Thymus (tissue), 11 donors: ENCODE measurements around the gene GPR18. TPM values are rescaled to one million over a fixed set of nuclear protein-coding genes. Genes with fewer than 3 reads are reported as not detected.

ENCODE experiments used
- DNase-seq, 9 donors: peaks; one replicate each; pipeline ENCODE4 v3.0.0-alpha.2; 2013; ENCODE audit warnings: low spot score in 9 of 9, low read depth in 6 of 9, missing footprints in 1 of 9
- H3K27ac ChIP-seq, 2 donors: one replicate each; pipeline ENCODE4 v1.5.1; 2013; ENCODE audit warnings: control low read depth in 1 of 2, low read depth in 1 of 2, low read length in 1 of 2, mild to moderate bottlenecking in 1 of 2, moderate library complexity in 1 of 2
- H3K27me3 ChIP-seq, 2 donors: one replicate each; pipeline ENCODE4 v1.5.1; 2013; ENCODE audit warnings: low read length in 1 of 2; ENCODE audit not compliant: control insufficient read depth in 2 of 2, insufficient read depth in 1 of 2
- H3K36me3 ChIP-seq, 2 donors: one replicate each; pipeline ENCODE4 v1.5.1; 2013; ENCODE audit warnings: low read length in 1 of 2, mild to moderate bottlenecking in 1 of 2, moderate library complexity in 1 of 2; ENCODE audit not compliant: control insufficient read depth in 2 of 2, insufficient read depth in 2 of 2
- H3K4me1 ChIP-seq, 2 donors: one replicate each; pipeline ENCODE4 v1.5.1; 2013; ENCODE audit warnings: low read length in 2 of 2; ENCODE audit not compliant: control insufficient read depth in 2 of 2, insufficient read depth in 2 of 2
- H3K4me3 ChIP-seq, 2 donors: one replicate each; pipeline ENCODE4 v1.5.1; 2013; ENCODE audit warnings: low read length in 2 of 2, control low read depth in 1 of 2, mild to moderate bottlenecking in 1 of 2
- H3K9me3 ChIP-seq, 2 donors: one replicate each; pipeline ENCODE4 v1.5.1; 2013; ENCODE audit warnings: low read length in 1 of 2, mild to moderate bottlenecking in 1 of 2; ENCODE audit not compliant: control insufficient read depth in 2 of 2, insufficient read depth in 1 of 2
- WGBS: extraction: QIAGEN DNeasy Blood & Tissue Kit; methylation state at CpG from one replicate; pipeline ENCODE4 v1.1.7; 2013; 5-methylcytosine and 5-hydroxymethylcytosine counted together
- polyA plus RNA-seq: library from polyadenylated mRNA; stranded (reverse); fragments of 200-250 nt; gene quantifications from one replicate; pipeline ENCODE4 v1.2.3, GENCODE V29; 2013
- total RNA-seq: library from RNA; stranded (reverse); fragments of 120-200 nt; gene quantifications from one replicate; pipeline ENCODE4 v1.2.4, GENCODE V29; 2013
- donor health status: healthy.

Gene GPR18
- total and polyA plus RNA-seq, 2 donors: 6.7 to 8.1 TPM

- peaks cover 9 to 20% of the 10 kb centered on the region in 2 donors for H3K4me1 ChIP-seq
- H3K27me3 ChIP-seq: no peaks in the 10 kb centered on the region
- 96% methylated on average over 10 of the region's 10 CpGs for WGBS
- H3K4me3 ChIP-seq: no peak overlapping the region
- no peaks in the 10 kb centered on the region for H3K9me3 ChIP-seq
- no peak overlapping the region for H3K27ac ChIP-seq
- H3K36me3 ChIP-seq: peaks cover 8 to 12% of the 10 kb centered on the region in 2 donors
- DNase-seq: no peak
Observed at GRCh38 chr13:99285432-99286182, 27.4 kb upstream of the GPR18 start.

- Histone ChIP-seq H3K4me3 (no peak overlapping the region), H3K9me3 (no peaks in the 10 kb centered on the region), H3K27ac (peak overlapping the region; percentile 65 to 76), H3K36me3 (peaks cover 9 to 19% of the 10 kb centered on the region in 2 donors), H3K27me3 (no peaks in the 10 kb centered on the region), H3K4me1 (peaks cover 9 to 25% of the 10 kb centered on the region in 2 donors)
- 8% methylated on average over 1 of the region's 1 CpG for WGBS
- DNase-seq: peak in 1 of 9 donors; percentile 56
Observed at GRCh38 chr13:99282264-99283231, 24.4 kb upstream of the GPR18 start.

- Histone ChIP-seq H3K4me1 (peaks cover 9 to 26% of the 10 kb centered on the region in 2 donors), H3K27ac (peak overlapping the region; percentile 57 to 76), H3K27me3 (no peaks in the 10 kb centered on the region), H3K4me3 (no peak overlapping the region), H3K9me3 (no peaks in the 10 kb centered on the region), H3K36me3 (peaks cover 3 to 19% of the 10 kb centered on the region in 2 donors)
- WGBS: 92% methylated on average over 5 of the region's 5 CpGs
- no peak for DNase-seq
Observed at GRCh38 chr13:99281811-99282263, 23.7 kb upstream of the GPR18 start.

- no peak overlapping the region for H3K4me3 ChIP-seq
- H3K27me3 ChIP-seq: no peaks in the 10 kb centered on the region
- WGBS: 95% methylated on average over 3 of the region's 3 CpGs
- no peaks in the 10 kb centered on the region for H3K9me3 ChIP-seq
- H3K4me1 ChIP-seq: peaks cover 5 to 30% of the 10 kb centered on the region in 2 donors
- no peak for DNase-seq
- H3K36me3 ChIP-seq: peaks cover 3 to 30% of the 10 kb centered on the region in 2 donors
- H3K27ac ChIP-seq: no peak overlapping the region
Observed at GRCh38 chr13:99280166-99280565, 22.0 kb upstream of the GPR18 start.

GRCh38 chr13:99279637-99280036, 21.5 kb upstream of the GPR18 start:
- Histone ChIP-seq H3K27ac (no peak overlapping the region), H3K36me3 (peaks cover 3 to 30% of the 10 kb centered on the region in 2 donors), H3K4me3 (no peak overlapping the region), H3K27me3 (no peaks in the 10 kb centered on the region), H3K9me3 (no peaks in the 10 kb centered on the region), H3K4me1 (peaks cover 10 to 35% of the 10 kb centered on the region in 2 donors)
- 98% methylated on average over 2 of the region's 2 CpGs for WGBS
- no peak for DNase-seq

GRCh38 chr13:99278843-99279242, 20.7 kb upstream of the GPR18 start:
- no peaks in the 10 kb centered on the region for H3K9me3 ChIP-seq
- H3K36me3 ChIP-seq: peaks cover 3 to 30% of the 10 kb centered on the region in 2 donors
- H3K4me1 ChIP-seq: peaks cover 10 to 39% of the 10 kb centered on the region in 2 donors
- H3K4me3 ChIP-seq: no peak overlapping the region
- 97% methylated on average over 3 of the region's 3 CpGs for WGBS
- DNase-seq: no peak
- H3K27me3 ChIP-seq: no peaks in the 10 kb centered on the region
- H3K27ac ChIP-seq: no peak overlapping the region

- Histone ChIP-seq H3K27ac (no peak overlapping the region), H3K9me3 (no peaks in the 10 kb centered on the region), H3K36me3 (peaks cover 3 to 30% of the 10 kb centered on the region in 2 donors), H3K27me3 (no peaks in the 10 kb centered on the region), H3K4me3 (no peak overlapping the region), H3K4me1 (peaks cover 10 to 39% of the 10 kb centered on the region in 2 donors)
- no peak for DNase-seq
- 41% methylated on average over 5 of the region's 5 CpGs for WGBS
Observed at GRCh38 chr13:99278200-99278599, 20.0 kb upstream of the GPR18 start.

GRCh38 chr13:99277629-99278028, 19.4 kb upstream of the GPR18 start:
- Histone ChIP-seq H3K27me3 (no peaks in the 10 kb centered on the region), H3K4me3 (no peak overlapping the region), H3K9me3 (peaks cover 0 to under 1% of the 10 kb centered on the region in 2 donors), H3K36me3 (peaks cover 3 to 31% of the 10 kb centered on the region in 2 donors), H3K27ac (no peak overlapping the region), H3K4me1 (peaks cover 10 to 39% of the 10 kb centered on the region in 2 donors)
- DNase-seq: no peak
- WGBS: 95% methylated on average over 4 of the region's 4 CpGs

GRCh38 chr13:99276706-99277105, 18.5 kb upstream of the GPR18 start:
- 76% methylated on average over 2 of the region's 2 CpGs for WGBS
- Histone ChIP-seq H3K4me1 (peaks cover 5 to 33% of the 10 kb centered on the region in 2 donors), H3K27me3 (no peaks in the 10 kb centered on the region), H3K27ac (no peak overlapping the region), H3K9me3 (peaks cover 2 to 4% of the 10 kb centered on the region in 2 donors), H3K4me3 (no peak overlapping the region), H3K36me3 (peaks cover 6 to 40% of the 10 kb centered on the region in 2 donors)
- DNase-seq: no peak
